IPS DF 19.7 (cell line): ENCODE data around the gene VPS26A.

Experiments used
- DNase-seq: peaks from one replicate; pipeline ENCODE4 v3.0.0-alpha.2; 2013; ENCODE audit warnings: low read depth, low spot score

VPS26A gene

DNA sequence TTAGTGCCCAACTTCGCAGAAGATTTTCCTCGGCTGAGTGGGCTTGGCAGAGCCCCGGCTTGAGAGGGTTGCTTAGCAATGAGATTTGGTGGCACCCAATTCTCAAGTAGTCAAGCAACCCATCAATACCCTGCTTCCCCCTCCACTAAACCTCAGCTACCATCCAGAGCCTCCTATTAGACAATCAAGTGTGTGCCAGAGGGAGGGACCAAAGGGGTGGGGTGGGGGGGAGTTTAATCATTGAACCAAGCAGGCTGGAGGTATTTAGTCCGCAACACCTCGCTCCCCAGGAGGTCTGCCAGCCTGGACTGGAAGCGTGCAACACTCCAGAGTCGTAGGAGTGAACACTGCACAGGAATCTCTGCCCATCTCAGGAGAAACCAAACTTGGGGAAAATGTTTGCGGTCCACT is 96.1 kb downstream of the VPS26A start, which contains the start of gene HKDC1:
Gene HKDC1 (plus strand): TSS at position 292 of the 411 bp plus-strand sequence. CDS start 104 bp downstream, at position 396.
- no peak for DNase-seq

DNA sequence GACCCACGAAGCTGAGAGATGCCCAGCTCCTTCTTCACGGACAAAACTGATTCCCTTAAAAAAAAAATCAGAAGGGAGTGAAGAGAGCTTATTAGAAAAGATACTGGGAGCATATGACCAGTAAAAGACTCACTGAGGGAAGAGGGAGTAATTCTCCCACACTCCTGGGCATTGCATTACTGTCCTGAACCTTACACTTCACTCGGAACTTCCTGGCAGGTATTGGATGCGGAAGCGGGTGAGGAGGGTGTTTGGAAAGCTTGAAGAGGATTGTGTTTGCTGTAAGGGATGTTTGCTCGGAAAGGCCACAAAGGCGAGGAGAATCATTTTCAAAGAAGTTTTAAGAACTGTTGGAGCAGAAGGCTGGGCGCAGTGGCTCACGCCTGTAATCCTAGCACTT is 96.5 kb downstream of the VPS26A start:
- no peak for DNase-seq
